HepG2 (cell line): ENCODE data around the gene FOXA1. TPM values are rescaled to one million over a fixed set of nuclear protein-coding genes. Genes with fewer than 3 reads are reported as not detected.

ENCODE experiments used
- KLF12 ChIP-seq: sonication (generic); formaldehyde crosslinking; IDR thresholded peaks from 2 replicates; pipeline ENCODE4 v1.4.0; 2020; ENCODE audit warnings: missing genetic modification reagents, borderline replicate concordance
- NBN ChIP-seq: fragments of 450-650 bp; conservative IDR thresholded peaks from 2 replicates; pipeline ENCODE4 v1.6.1; 2017
- NR2C2 ChIP-seq: sonication (generic); formaldehyde crosslinking; IDR thresholded peaks from 2 replicates; pipeline ENCODE4 v1.4.0; 2020; ENCODE audit warnings: missing genetic modification reagents, mild to moderate bottlenecking, moderate library complexity, borderline replicate concordance
- PHF21A ChIP-seq: sonication (generic); formaldehyde crosslinking; IDR thresholded peaks from 2 replicates; pipeline ENCODE4 v1.5.0; 2020; ENCODE audit warnings: mild to moderate bottlenecking, missing genetic modification reagents
- SNRNP70 ChIP-seq: fragments of 200-400 bp; formaldehyde crosslinking; IDR thresholded peaks from 2 replicates; pipeline ENCODE4 v1.6.1; 2017; ENCODE audit warnings: mild to moderate bottlenecking, low read depth, low read length, moderate library complexity
- SP1 ChIP-seq, 2 experiments: fragments of 450-650 bp in 1 of 2; sonication (generic) in 1 of 2; formaldehyde crosslinking in 1 of 2; IDR thresholded peaks; 2 replicates each; pipeline versions ENCODE4 v1.4.0 to v1.6.1; 2016 to 2020; ENCODE audit warnings: missing genetic modification reagents in 1 of 2
- XRCC5 ChIP-seq: fragments of 200-400 bp; formaldehyde crosslinking; optimal IDR thresholded peaks from 2 replicates; pipeline ENCODE3; 2017; ENCODE audit warnings: mild to moderate bottlenecking, low read length
- YY1 ChIP-seq: IDR thresholded peaks from 2 replicates; pipeline ENCODE4 v1.6.1; 2011; ENCODE audit warnings: low read length, low read depth, moderate library complexity, mild to moderate bottlenecking; ENCODE audit not compliant: insufficient read depth, insufficient replicate concordance
- ZNF121 ChIP-seq: sonication (generic); formaldehyde crosslinking; IDR thresholded peaks from 2 replicates; pipeline ENCODE4 v1.5.0; 2020; ENCODE audit warnings: mild to moderate bottlenecking, missing genetic modification reagents
- ZNF207 ChIP-seq: fragments of 450-650 bp; IDR thresholded peaks from 2 replicates; pipeline ENCODE4 v1.6.1; 2016; ENCODE audit warnings: antibody characterized with exemption, borderline replicate concordance
- polyA plus RNA-seq, 8 experiments: library from polyadenylated mRNA; depleted of rRNA in 3 of 8; stranded (reverse) in 7 of 8; unstranded in 1 of 8; fragments of >200 nt; fragmentation: Illumina TruSeq in 4 of 8; extraction: Trizol in 4 of 8; gene quantifications; 2 replicates each; pipeline versions ENCODE4 v1.2.1 to v1.2.3, GENCODE V29; 2011 to 2016; ENCODE audit warnings: low read depth in 4 of 8, missing spikeins in 1 of 8, mixed read lengths in 1 of 8; ENCODE audit not compliant: insufficient read depth in 1 of 8
- total RNA-seq, 5 experiments: library from RNA; depleted of rRNA; stranded (reverse); fragments of >200 nt; fragmentation: Illumina TruSeq; extraction: Trizol; gene quantifications; 2 replicates each; pipeline ENCODE4 v1.2.3, GENCODE V29; 2016; ENCODE audit warnings: low read depth in 1 of 5
- TF ChIP-seq, protein P1 (sequence below): sonication (generic); formaldehyde crosslinking; IDR thresholded peaks from 2 replicates; pipeline ENCODE4 v1.4.0; 2020; ENCODE audit warnings: missing genetic modification reagents, borderline replicate concordance
- TF ChIP-seq, protein P2 (sequence below): IDR thresholded peaks from 2 replicates; pipeline ENCODE4 v1.6.1; 2012; ENCODE audit warnings: low read length, improper control_type of control experiment
- TF ChIP-seq, protein P3 (sequence below): fragments of 450-650 bp; IDR thresholded peaks from 2 replicates; pipeline ENCODE4 v1.6.1; 2016
- TF ChIP-seq, protein P4 (sequence below): sonication (generic); formaldehyde crosslinking; IDR thresholded peaks from 2 replicates; pipeline ENCODE4 v1.5.1; 2020; ENCODE audit warnings: missing genetic modification reagents, mild to moderate bottlenecking, borderline replicate concordance

The FOXA1 gene
- total and polyA plus RNA-seq, 2 of the 13 experiments (the other 11 are each of a cell fraction or from before 2014, with no cell fraction given) = 43.4 to 58.6 TPM

DNA sequence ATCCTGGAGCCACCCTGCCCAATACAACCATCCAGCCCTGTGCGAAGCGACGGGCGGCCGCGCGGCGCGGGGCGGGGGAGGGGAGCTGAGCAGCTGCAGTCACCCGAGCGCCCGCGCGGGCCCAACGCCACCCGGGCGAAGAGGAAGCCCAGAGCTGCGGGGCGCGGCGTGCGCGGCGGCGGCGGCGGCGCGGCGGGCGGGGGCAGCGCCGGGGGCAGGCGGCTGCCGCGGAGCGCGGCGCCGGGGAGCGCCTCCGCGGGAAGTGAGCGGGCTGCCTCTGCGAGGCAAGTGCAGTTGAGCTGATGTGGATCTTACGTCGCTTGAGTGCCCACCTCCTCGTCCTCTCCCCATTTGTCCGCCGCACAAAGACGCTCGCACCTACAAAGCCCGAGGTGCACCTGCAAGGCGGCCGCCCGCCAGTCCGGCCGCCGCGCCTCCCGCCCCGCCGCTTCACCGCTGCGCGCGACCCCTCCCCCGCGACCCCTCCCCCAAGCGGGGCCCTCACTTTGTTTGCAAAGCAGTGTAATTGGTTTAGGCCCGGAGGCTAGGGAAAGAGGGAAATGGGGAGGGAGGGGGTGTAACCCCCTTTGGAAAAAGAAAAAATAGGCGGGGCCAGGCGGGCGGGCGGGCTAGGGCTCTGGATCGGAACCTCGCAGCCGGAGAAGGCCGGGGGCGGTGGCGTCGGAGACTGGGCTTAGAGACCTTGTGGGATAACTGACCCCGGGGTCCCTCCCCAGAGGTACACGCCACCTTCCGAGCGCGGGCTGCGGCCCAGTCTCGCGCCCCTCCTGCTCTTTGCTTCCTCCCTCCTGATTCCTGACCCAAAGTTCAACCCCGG lies at the start of gene FOXA1, which contains the start of gene TTC6 (continued):
- TF ChIP-seq, protein P1, sequence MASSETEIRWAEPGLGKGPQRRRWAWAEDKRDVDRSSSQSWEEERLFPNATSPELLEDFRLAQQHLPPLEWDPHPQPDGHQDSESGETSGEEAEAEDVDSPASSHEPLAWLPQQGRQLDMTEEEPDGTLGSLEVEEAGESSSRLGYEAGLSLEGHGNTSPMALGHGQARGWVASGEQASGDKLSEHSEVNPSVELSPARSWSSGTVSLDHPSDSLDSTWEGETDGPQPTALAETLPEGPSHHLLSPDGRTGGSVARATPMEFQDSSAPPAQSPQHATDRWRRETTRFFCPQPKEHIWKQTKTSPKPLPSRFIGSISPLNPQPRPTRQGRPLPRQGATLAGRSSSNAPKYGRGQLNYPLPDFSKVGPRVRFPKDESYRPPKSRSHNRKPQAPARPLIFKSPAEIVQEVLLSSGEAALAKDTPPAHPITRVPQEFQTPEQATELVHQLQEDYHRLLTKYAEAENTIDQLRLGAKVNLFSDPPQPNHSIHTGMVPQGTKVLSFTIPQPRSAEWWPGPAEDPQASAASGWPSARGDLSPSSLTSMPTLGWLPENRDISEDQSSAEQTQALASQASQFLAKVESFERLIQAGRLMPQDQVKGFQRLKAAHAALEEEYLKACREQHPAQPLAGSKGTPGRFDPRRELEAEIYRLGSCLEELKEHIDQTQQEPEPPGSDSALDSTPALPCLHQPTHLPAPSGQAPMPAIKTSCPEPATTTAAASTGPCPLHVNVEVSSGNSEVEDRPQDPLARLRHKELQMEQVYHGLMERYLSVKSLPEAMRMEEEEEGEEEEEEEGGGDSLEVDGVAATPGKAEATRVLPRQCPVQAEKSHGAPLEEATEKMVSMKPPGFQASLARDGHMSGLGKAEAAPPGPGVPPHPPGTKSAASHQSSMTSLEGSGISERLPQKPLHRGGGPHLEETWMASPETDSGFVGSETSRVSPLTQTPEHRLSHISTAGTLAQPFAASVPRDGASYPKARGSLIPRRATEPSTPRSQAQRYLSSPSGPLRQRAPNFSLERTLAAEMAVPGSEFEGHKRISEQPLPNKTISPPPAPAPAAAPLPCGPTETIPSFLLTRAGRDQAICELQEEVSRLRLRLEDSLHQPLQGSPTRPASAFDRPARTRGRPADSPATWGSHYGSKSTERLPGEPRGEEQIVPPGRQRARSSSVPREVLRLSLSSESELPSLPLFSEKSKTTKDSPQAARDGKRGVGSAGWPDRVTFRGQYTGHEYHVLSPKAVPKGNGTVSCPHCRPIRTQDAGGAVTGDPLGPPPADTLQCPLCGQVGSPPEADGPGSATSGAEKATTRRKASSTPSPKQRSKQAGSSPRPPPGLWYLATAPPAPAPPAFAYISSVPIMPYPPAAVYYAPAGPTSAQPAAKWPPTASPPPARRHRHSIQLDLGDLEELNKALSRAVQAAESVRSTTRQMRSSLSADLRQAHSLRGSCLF (CRISPR knock-in tag) = no peak
- TF ChIP-seq ZNF207 (no peak), XRCC5 (no peak), NBN (no peak), YY1 (peak; percentile 59), SP1 (IDR thresholded peaks at IDR 0.05) (no peak), SP1 (CRISPR knock-in tag; IDR thresholded peaks at IDR 0.05) (peak; percentile 49; the same call in 1 of the 2 replicates), SNRNP70 (no peak), PHF21A (CRISPR knock-in tag) (no peak), KLF12 (CRISPR knock-in tag) (peak; percentile 66; the same call in 1 of the 2 replicates), NR2C2 (CRISPR knock-in tag) (no peak), ZNF121 (CRISPR knock-in tag) (no peak)
- TF ChIP-seq, protein P2, sequence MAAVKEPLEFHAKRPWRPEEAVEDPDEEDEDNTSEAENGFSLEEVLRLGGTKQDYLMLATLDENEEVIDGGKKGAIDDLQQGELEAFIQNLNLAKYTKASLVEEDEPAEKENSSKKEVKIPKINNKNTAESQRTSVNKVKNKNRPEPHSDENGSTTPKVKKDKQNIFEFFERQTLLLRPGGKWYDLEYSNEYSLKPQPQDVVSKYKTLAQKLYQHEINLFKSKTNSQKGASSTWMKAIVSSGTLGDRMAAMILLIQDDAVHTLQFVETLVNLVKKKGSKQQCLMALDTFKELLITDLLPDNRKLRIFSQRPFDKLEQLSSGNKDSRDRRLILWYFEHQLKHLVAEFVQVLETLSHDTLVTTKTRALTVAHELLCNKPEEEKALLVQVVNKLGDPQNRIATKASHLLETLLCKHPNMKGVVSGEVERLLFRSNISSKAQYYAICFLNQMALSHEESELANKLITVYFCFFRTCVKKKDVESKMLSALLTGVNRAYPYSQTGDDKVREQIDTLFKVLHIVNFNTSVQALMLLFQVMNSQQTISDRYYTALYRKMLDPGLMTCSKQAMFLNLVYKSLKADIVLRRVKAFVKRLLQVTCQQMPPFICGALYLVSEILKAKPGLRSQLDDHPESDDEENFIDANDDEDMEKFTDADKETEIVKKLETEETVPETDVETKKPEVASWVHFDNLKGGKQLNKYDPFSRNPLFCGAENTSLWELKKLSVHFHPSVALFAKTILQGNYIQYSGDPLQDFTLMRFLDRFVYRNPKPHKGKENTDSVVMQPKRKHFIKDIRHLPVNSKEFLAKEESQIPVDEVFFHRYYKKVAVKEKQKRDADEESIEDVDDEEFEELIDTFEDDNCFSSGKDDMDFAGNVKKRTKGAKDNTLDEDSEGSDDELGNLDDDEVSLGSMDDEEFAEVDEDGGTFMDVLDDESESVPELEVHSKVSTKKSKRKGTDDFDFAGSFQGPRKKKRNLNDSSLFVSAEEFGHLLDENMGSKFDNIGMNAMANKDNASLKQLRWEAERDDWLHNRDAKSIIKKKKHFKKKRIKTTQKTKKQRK = no peak
- TF ChIP-seq, protein P3, sequence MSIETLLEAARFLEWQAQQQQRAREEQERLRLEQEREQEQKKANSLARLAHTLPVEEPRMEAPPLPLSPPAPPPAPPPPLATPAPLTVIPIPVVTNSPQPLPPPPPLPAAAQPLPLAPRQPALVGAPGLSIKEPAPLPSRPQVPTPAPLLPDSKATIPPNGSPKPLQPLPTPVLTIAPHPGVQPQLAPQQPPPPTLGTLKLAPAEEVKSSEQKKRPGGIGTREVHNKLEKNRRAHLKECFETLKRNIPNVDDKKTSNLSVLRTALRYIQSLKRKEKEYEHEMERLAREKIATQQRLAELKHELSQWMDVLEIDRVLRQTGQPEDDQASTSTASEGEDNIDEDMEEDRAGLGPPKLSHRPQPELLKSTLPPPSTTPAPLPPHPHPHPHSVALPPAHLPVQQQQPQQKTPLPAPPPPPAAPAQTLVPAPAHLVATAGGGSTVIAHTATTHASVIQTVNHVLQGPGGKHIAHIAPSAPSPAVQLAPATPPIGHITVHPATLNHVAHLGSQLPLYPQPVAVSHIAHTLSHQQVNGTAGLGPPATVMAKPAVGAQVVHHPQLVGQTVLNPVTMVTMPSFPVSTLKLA = no peak
- TF ChIP-seq, protein P4, sequence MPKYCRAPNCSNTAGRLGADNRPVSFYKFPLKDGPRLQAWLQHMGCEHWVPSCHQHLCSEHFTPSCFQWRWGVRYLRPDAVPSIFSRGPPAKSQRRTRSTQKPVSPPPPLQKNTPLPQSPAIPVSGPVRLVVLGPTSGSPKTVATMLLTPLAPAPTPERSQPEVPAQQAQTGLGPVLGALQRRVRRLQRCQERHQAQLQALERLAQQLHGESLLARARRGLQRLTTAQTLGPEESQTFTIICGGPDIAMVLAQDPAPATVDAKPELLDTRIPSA (CRISPR knock-in tag) = no peak
